Neural cell (in vitro differentiated cells): ENCODE measurements around the gene PTPRT. TPM values are rescaled to one million over a fixed set of nuclear protein-coding genes. Genes with fewer than 3 reads are reported as not detected.

Source experiments
- H2AFZ ChIP-seq: fragments of 200-600, 300-800 bp; sonication (generic), shearing (Covaris generic); 2 replicates; pipeline ENCODE4 v1.6.0; 2014; ENCODE audit warnings: low read depth, mild to moderate bottlenecking, antibody characterized with exemption, low read length, moderate library complexity
- H3F3A ChIP-seq: fragments of 200-600 bp; shearing (Covaris generic); 2 replicates; pipeline ENCODE4 v1.6.1; 2016; ENCODE audit warnings: mild to moderate bottlenecking, moderate library complexity, mixed read lengths, antibody characterized with exemption, low read length; ENCODE audit not compliant: insufficient read depth, poor library complexity, severe bottlenecking
- H3K27ac ChIP-seq: fragments of 200-600, 300-800 bp; sonication (generic), shearing (Covaris generic); 2 replicates; pipeline ENCODE4 v1.5.1; 2014; ENCODE audit warnings: mild to moderate bottlenecking, low read length, moderate library complexity
- H3K27me3 ChIP-seq: fragments of 300-800, 200-600 bp; sonication (generic), shearing (Covaris generic); 2 replicates; pipeline ENCODE4 v1.6.0; 2014; ENCODE audit warnings: mild to moderate bottlenecking, low read depth, low read length, moderate library complexity; ENCODE audit not compliant: insufficient read depth
- H3K36me3 ChIP-seq: fragments of 300-800, 200-600 bp; sonication (generic), shearing (Covaris generic); 2 replicates; pipeline ENCODE4 v1.5.1; 2014; ENCODE audit warnings: mild to moderate bottlenecking, antibody characterized with exemption, low read length, moderate library complexity; ENCODE audit not compliant: insufficient read depth
- H3K4me2 ChIP-seq: fragments of 300-800, 200-600 bp; sonication (generic), shearing (Covaris generic); 2 replicates; pipeline ENCODE4 v1.6.0; 2014; ENCODE audit warnings: mild to moderate bottlenecking, low read length
- H3K4me3 ChIP-seq: fragments of 300-800, 200-600 bp; sonication (generic), shearing (Covaris generic); 2 replicates; pipeline ENCODE4 v1.5.1; 2014; ENCODE audit warnings: mild to moderate bottlenecking, low read length, moderate library complexity
- H3K79me2 ChIP-seq: fragments of 200-600 bp; shearing (Covaris generic); replicated peaks from 2 replicates; pipeline ENCODE4 v1.6.0; 2014; ENCODE audit warnings: mild to moderate bottlenecking, low read length, moderate library complexity; ENCODE audit not compliant: insufficient read depth
- H3K9ac ChIP-seq: fragments of 300-800, 200-600 bp; sonication (generic), shearing (Covaris generic); 2 replicates; pipeline ENCODE4 v1.6.1; 2016; ENCODE audit warnings: mild to moderate bottlenecking, low read length, mixed read lengths
- H3K9me2 ChIP-seq: fragments of 200-600 bp; shearing (Covaris generic); 2 replicates; pipeline ENCODE4 v1.6.1; 2016; ENCODE audit warnings: mild to moderate bottlenecking, low read length, mixed read lengths; ENCODE audit not compliant: insufficient read depth
- H3K9me3 ChIP-seq: fragments of 200-600, 300-800 bp; sonication (generic), shearing (Covaris generic); 2 replicates; pipeline ENCODE4 v1.6.1; 2016; ENCODE audit warnings: mild to moderate bottlenecking, mixed run types, low read length, moderate library complexity, mixed read lengths
- H4K20me1 ChIP-seq: fragments of 200-600 bp; shearing (Covaris generic); 2 replicates; pipeline ENCODE4 v1.6.1; 2016; ENCODE audit warnings: mild to moderate bottlenecking, mixed run types; ENCODE audit not compliant: insufficient read depth
- CTCF ChIP-seq: fragments of 450-650 bp; IDR thresholded peaks from 2 replicates; pipeline ENCODE4 v1.5.1; 2014; ENCODE audit warnings: antibody characterized with exemption, mild to moderate bottlenecking, moderate library complexity; ENCODE audit not compliant: poor library complexity, severe bottlenecking
- EP300 ChIP-seq: fragments of 450-650 bp; conservative IDR thresholded peaks from 2 replicates; pipeline ENCODE4 v1.6.1; 2014; ENCODE audit warnings: antibody characterized with exemption, mild to moderate bottlenecking, moderate library complexity; ENCODE audit not compliant: poor library complexity, severe bottlenecking
- EZH2 ChIP-seq: fragments of 200-600, 300-800 bp; shearing (Covaris generic), sonication (generic); IDR thresholded peaks from 2 replicates; pipeline ENCODE4 v1.6.1; 2014; ENCODE audit warnings: antibody characterized with exemption, low read length, borderline replicate concordance, mild to moderate bottlenecking; ENCODE audit not compliant: insufficient read depth, poor library complexity, severe bottlenecking
- MXI1 ChIP-seq: fragments of 450-650 bp; conservative IDR thresholded peaks from 2 replicates; pipeline ENCODE4 v1.6.1; 2014; ENCODE audit warnings: antibody characterized with exemption, mild to moderate bottlenecking; ENCODE audit not compliant: poor library complexity, severe bottlenecking
- POLR2AphosphoS5 ChIP-seq: IDR thresholded peaks from 2 replicates; pipeline ENCODE4 v1.6.1; 2012
- RAD21 ChIP-seq: fragments of 450-650 bp; conservative IDR thresholded peaks from 2 replicates; pipeline ENCODE4 v1.6.1; 2014; ENCODE audit warnings: antibody characterized with exemption, mild to moderate bottlenecking, moderate library complexity
- REST ChIP-seq: IDR thresholded peaks from 2 replicates; pipeline ENCODE4 v1.6.1; 2012; ENCODE audit warnings: borderline replicate concordance
- SMC3 ChIP-seq: fragments of 450-650 bp; conservative IDR thresholded peaks from 2 replicates; pipeline ENCODE4 v1.6.1; 2014; ENCODE audit warnings: antibody characterized with exemption, mild to moderate bottlenecking, moderate library complexity; ENCODE audit not compliant: poor library complexity
- TAF1 ChIP-seq: IDR thresholded peaks from 2 replicates; pipeline ENCODE4 v1.6.1; 2012; ENCODE audit warnings: low read depth
- polyA plus RNA-seq: library from polyadenylated mRNA; depleted of rRNA; stranded (reverse); fragments of >200 nt; gene quantifications from 2 replicates; pipeline ENCODE4 v1.2.3, GENCODE V29; 2014

Gene PTPRT
- polyA plus RNA-seq, 1 donor from 2014 or later, result 9.2 TPM

- H3K9ac ChIP-seq, result no peak overlapping the region
- H3K9me3 ChIP-seq, result no peaks in the 10 kb centered on the region
- no peaks in the 10 kb centered on the region for H3F3A ChIP-seq
- no peak overlapping the region for H3K27ac ChIP-seq
- H4K20me1 ChIP-seq, result no peaks in the 10 kb centered on the region
- H3K4me3 ChIP-seq, result no peak overlapping the region
- H3K27me3 ChIP-seq, result no peaks in the 10 kb centered on the region
- H3K79me2 ChIP-seq, result no peaks in the 10 kb centered on the region
- no peaks in the 10 kb centered on the region for H3K36me3 ChIP-seq
- no peak overlapping the region for H2AFZ ChIP-seq
- TF ChIP-seq CTCF (no peak), TAF1 (no peak), POLR2AphosphoS5 (no peak), EP300 (no peak), RAD21 (no peak), MXI1 (no peak), EZH2 (no peak), SMC3 (no peak)
- H3K4me2 ChIP-seq, result no peak overlapping the region
- H3K9me2 ChIP-seq, result no peaks in the 10 kb centered on the region
These were observed 131.6 kb downstream of the PTPRT start for GRCh38 chr20:43058077-43058476.

- Histone ChIP-seq H3K9ac (no peak overlapping the region), H3K4me3 (no peak overlapping the region), H3K36me3 (no peaks in the 10 kb centered on the region), H3K27ac (no peak overlapping the region), H4K20me1 (no peaks in the 10 kb centered on the region), H3K4me2 (no peak overlapping the region), H3K79me2 (no peaks in the 10 kb centered on the region), H3F3A (no peaks in the 10 kb centered on the region), H3K9me3 (no peaks in the 10 kb centered on the region), H3K9me2 (no peaks in the 10 kb centered on the region), H3K27me3 (no peaks in the 10 kb centered on the region), H2AFZ (no peak overlapping the region)
- no peak for TF ChIP-seq REST
- no peak for TF ChIP-seq POLR2AphosphoS5
- no peak for TF ChIP-seq EZH2
- TF ChIP-seq SMC3, result no peak
- no peak for TF ChIP-seq RAD21
- no peak for TF ChIP-seq EP300
- TF ChIP-seq CTCF, result no peak
These were observed 132.4 kb downstream of the PTPRT start for GRCh38 chr20:43057317-43057716.
